Gastrocnemius medialis (tissue), 4 donors: ENCODE data around the gene ECE1.

Source experiments
- CTCF ChIP-seq, 5 experiments: fragments of 450-650 bp in 3 of 5; fragments of 200-600 bp in 2 of 5; sonication (generic) in 2 of 5; IDR thresholded peaks in 4 of 5; conservative IDR thresholded peaks in 1 of 5; 1 replicate in 4 of 5; 2 replicates in 1 of 5; pipeline ENCODE4 v1.5.1; 2016 to 2019; ENCODE audit warnings: antibody characterized with exemption in 5 of 5, mild to moderate bottlenecking in 3 of 5, moderate library complexity in 3 of 5
- POLR2A ChIP-seq, 2 donors: fragments of 450-650 bp; IDR thresholded peaks; one replicate each; pipeline ENCODE4 v1.6.1; 2017; ENCODE audit warnings: antibody characterized with exemption in 2 of 2, mild to moderate bottlenecking in 2 of 2, moderate library complexity in 2 of 2

- no peak for TF ChIP-seq CTCF (IDR thresholded peaks at IDR 0.05 in 4 of 5, conservative IDR thresholded peaks at IDR 0.05 in 1 of 5)
- no peak for TF ChIP-seq POLR2A (IDR thresholded peaks at IDR 0.05)
Observed at GRCh38 chr1:21201650-21202049, 88.6 kb downstream of the ECE1 start.
